ENCODE measurements around the gene RNF223.

DNA sequence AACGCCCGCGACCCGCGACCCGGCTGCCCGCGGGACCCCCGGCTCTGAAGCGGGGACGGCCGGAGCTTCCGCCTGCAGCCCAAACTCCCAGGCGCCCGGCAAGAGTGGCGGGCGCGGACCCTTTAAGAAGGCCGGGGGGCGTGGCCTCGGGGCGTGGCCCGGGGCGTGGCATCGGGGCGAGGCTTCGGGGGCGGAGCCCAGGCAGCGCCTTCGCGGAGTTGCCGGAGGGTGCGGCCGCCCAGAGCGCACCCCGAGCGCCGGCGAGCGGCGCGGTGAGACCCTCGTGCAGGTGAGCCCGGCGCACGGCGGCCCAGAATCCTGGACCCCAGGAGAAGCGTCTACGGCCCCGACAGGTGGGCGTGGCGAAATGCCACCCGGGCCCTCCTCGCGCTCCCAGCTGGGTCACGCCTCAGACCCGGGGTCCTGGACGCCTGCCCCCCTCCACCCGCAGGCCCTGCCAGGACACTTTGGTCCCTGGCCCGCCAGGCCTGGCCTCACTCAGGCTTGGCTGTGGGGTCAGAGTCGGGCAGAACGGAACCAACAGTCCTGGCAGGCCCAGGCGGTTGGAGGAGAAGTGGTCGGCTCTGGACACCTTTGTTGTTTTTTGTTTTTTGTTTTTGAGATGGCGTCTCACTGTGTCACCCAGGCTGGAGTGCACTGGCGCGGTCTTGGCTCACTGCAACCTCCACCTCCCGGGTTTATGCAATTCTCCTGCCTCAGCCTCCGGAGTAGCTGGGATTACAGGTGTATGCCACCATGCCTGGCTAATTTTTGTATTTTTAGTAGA is 14.4 kb downstream of the RNF223 start:
- TF ChIP-seq, protein P1, sequence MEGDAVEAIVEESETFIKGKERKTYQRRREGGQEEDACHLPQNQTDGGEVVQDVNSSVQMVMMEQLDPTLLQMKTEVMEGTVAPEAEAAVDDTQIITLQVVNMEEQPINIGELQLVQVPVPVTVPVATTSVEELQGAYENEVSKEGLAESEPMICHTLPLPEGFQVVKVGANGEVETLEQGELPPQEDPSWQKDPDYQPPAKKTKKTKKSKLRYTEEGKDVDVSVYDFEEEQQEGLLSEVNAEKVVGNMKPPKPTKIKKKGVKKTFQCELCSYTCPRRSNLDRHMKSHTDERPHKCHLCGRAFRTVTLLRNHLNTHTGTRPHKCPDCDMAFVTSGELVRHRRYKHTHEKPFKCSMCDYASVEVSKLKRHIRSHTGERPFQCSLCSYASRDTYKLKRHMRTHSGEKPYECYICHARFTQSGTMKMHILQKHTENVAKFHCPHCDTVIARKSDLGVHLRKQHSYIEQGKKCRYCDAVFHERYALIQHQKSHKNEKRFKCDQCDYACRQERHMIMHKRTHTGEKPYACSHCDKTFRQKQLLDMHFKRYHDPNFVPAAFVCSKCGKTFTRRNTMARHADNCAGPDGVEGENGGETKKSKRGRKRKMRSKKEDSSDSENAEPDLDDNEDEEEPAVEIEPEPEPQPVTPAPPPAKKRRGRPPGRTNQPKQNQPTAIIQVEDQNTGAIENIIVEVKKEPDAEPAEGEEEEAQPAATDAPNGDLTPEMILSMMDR (IDR thresholded peaks at IDR 0.05), result peak in 1 of 6 experiments; percentile 21
- peak in 1 of 2 donors; percentile 4 for TF ChIP-seq POLR2A (IDR thresholded peaks at IDR 0.05)

Data from thyroid gland (tissue), 4 donors.